ENCODE data around the gene H1-8.

Gene H1-8

DNA sequence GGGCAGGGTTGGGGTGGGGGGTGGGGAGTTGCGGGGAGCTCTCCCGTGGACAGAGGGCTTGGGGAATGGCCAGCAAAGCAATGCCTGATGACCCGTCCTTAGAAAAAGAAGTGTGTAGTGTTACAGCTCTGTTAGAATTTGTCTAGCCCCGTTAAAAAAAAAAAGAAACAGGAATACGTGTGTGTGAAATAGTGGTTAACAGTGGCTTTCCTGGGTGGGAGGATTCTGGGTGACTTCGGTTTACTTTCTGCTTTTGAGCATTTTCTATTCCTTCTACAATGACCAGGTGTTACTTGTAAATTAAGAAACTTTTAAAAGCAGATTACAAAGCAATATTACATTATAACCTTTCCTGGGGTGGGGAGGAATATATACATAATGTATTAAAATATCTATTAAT lies 25.0 kb downstream of the H1-8 start:
- TF ChIP-seq, protein P1, sequence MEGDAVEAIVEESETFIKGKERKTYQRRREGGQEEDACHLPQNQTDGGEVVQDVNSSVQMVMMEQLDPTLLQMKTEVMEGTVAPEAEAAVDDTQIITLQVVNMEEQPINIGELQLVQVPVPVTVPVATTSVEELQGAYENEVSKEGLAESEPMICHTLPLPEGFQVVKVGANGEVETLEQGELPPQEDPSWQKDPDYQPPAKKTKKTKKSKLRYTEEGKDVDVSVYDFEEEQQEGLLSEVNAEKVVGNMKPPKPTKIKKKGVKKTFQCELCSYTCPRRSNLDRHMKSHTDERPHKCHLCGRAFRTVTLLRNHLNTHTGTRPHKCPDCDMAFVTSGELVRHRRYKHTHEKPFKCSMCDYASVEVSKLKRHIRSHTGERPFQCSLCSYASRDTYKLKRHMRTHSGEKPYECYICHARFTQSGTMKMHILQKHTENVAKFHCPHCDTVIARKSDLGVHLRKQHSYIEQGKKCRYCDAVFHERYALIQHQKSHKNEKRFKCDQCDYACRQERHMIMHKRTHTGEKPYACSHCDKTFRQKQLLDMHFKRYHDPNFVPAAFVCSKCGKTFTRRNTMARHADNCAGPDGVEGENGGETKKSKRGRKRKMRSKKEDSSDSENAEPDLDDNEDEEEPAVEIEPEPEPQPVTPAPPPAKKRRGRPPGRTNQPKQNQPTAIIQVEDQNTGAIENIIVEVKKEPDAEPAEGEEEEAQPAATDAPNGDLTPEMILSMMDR (IDR thresholded peaks at IDR 0.05; ENCODE audit: control insufficient read depth, extremely low read depth, insufficient read depth): no peak
- no peak overlapping the region for H3K4me3 ChIP-seq (ENCODE audit: low read depth, low read length)
- DNase-seq (ENCODE audit: low read depth): no peak

DNA sequence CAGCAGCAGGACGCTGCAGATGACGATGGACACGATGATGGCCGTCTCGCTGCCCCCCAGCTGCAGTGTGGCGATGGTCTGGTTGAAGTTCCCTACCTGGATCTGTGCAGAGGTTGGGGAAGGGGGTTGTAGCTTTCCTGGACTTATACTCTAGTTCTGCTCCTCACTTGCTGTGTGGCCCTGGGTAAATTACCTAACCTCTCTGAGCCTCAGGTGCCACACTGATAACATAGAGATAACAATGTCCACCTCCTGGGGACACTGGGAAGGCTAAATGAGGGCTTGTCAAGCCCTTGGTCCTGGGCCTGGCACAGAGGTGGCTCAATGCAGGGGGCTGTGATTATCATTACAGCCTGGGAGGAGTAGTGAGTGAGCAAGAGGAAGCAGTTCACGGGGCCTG lies 26.9 kb downstream of the H1-8 start:
- TF ChIP-seq, protein P1 (IDR thresholded peaks at IDR 0.05; ENCODE audit: control insufficient read depth, extremely low read depth, insufficient read depth): no peak
- no peak for DNase-seq (ENCODE audit: low read depth)
- no peak overlapping the region for H3K4me3 ChIP-seq (ENCODE audit: low read depth, low read length)

DNA sequence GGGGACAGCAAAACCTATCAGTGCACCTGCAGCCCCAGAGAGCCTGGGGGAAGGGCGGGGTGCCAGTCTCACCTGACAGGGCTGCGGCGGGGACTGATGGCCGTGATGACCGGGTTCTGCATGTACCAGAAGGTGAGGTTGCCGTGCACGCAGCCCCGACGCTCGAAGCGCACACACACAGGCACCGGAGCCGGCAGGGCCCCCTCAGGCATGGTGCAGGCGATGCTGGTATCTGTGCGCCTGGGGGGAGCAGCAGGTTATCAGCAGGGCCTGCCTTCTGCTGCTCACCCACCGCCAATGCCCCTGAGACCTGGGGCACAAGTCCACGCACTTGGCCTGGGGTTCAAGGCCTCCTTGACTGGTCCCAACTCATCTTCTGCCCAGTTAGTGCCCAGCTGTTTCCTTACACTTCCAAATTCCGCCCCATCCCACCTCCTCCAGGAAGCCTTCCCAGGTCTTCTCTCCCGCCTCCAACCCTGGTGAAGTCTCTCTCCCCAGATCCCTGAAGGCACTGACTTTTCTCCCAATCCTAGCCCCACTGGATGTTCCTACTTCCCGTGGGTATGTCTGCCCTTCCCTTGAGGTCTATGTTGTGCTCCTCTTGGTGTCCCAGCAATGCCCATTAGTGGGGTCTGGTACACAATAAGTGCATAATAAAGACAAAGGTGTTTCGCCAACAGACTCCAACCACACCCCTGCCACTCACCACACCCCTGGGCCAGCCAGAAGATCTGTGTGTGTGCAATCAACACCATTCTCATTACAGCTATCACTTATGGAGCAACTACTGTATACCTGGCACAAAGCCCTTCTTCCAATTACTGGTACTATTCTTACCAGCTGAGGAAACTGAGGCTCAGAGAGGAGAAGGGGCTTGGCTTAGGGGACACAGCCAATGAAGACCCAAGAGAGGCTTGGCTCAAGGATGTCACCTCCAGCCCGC lies 28.9 kb downstream of the H1-8 start:
- DNase-seq (ENCODE audit: low read depth): no peak
- TF ChIP-seq, protein P1 (IDR thresholded peaks at IDR 0.05; ENCODE audit: control insufficient read depth, extremely low read depth, insufficient read depth): no peak
- H3K4me3 ChIP-seq (ENCODE audit: low read depth, low read length): no peak overlapping the region

DNA sequence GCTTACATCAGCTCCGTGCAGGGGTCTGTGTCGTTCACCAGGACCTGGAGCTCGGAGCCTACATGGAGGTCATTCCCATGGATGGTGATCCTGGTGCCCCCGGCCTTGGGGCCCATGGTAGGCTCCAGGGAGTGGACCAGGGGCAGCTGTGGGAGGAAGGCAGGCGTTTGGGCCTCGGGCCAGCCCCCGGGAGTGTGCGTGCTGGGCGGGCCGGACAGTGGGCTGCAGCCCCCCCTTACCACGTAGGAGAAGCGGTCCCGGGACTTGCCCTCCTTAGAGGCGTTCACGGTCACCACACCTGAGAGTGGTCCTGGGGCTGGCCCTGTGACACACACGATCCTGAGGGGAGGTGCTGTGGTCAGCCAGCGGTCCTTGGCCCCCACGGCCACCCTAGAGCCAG lies 29.6 kb downstream of the H1-8 start:
- TF ChIP-seq, protein P1 (IDR thresholded peaks at IDR 0.05; ENCODE audit: control insufficient read depth, extremely low read depth, insufficient read depth): no peak
- no peak for DNase-seq (ENCODE audit: low read depth)
- no peak overlapping the region for H3K4me3 ChIP-seq (ENCODE audit: low read depth, low read length)

DNA sequence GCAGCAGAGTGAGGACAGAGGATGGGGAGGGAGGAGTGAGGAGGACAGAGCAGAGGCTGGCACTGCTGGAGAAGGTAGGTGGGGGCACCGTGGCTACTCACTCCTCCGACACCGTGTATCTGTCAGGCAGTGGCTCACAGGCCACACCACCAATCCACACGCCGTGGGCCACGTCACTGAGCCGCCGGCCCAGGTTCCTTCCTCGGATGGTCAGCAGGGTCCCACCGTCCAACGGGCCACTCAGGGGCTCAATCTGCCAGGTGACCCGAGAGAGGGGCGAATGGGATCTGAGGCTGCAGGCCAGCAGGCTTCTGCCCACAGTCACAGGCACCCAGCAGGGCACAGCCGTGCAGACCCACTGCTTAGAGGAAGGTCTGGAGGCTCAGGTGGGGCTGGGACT lies 30.5 kb downstream of the H1-8 start:
- no peak overlapping the region for H3K4me3 ChIP-seq (ENCODE audit: low read depth, low read length)
- TF ChIP-seq, protein P1 (IDR thresholded peaks at IDR 0.05; ENCODE audit: control insufficient read depth, extremely low read depth, insufficient read depth): no peak
- no peak for DNase-seq (ENCODE audit: low read depth)

DNA sequence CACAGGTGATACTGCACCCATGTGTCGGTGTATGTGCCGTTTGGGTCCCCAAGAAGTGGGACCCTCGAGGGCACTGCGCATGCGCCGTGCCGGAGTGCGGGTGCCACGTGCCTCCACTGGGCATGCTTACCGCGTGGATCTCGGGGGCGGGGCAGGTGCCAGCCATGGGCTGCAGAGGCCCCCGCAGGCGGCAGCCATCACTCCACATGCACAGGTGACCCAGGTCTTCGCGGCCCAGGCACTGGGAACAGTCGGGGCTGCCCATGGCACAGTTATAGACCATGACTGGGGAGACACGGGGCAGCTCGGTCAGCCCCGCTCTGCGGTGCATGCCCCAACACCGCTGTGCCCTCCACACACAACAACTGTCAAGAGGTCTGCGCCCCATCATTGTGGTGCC lies 31.2 kb downstream of the H1-8 start:
- no peak for DNase-seq (ENCODE audit: low read depth)

More for the DNA sequence above, 31.2 kb downstream of the H1-8 start:
- TF ChIP-seq, protein P1 (IDR thresholded peaks at IDR 0.05; ENCODE audit: control insufficient read depth, extremely low read depth, insufficient read depth): no peak
- no peak overlapping the region for H3K4me3 ChIP-seq (ENCODE audit: low read depth, low read length)

Data from LNCaP clone FGC (cell line).